ENCODE results near the gene GRM8. TPM values are rescaled to one million over a fixed set of nuclear protein-coding genes. Genes with fewer than 3 reads are reported as not detected.

Gene GRM8
- total and polyA plus RNA-seq, 4 donors = 0.28 to 4.9 (median 2.8) TPM

DNA sequence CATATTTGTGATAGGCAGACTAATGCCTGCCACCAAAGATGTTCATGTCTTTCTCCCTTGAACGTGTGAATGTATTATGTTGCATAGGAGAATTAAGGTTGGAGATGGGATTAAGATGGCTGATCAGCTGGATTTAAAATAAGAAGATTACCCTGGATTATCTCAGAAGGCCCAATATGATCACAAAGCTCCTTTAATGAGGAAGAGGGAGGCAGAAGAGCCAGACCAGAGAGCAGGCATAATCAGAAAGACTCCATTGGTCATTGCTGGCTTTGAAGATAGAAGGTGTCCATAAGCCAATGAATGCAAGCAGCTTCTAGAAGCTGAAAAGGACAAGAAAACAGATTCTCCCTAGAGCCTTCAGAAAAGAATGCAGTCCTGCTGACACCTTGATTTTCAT is 410.3 kb downstream of the GRM8 start:
- WGBS = 96% methylated on average over 1 of the region's 1 CpG
- Histone ChIP-seq H3K4me1 (ENCODE audit: control insufficient read depth in 4 of 4, insufficient read depth in 4 of 4, low read length in 3 of 4) (no peaks in the 10 kb centered on the region), H3K27me3 (ENCODE audit: control insufficient read depth in 4 of 4, insufficient read depth in 4 of 4, low read length in 3 of 4) (no peaks in the 10 kb centered on the region), H3K27ac (ENCODE audit: low read depth in 1 of 2, low read length in 2 of 2) (no peak overlapping the region), H3K36me3 (ENCODE audit: control insufficient read depth in 4 of 4, insufficient read depth in 3 of 4, low read depth in 1 of 4, low read length in 3 of 4) (no peaks in the 10 kb centered on the region), H3K4me3 (ENCODE audit: low read depth in 1 of 3, low read length in 3 of 3) (no peak overlapping the region), H3K9ac (ENCODE audit: low read depth in 1 of 2, low read length in 2 of 2) (no peak overlapping the region), H3K9me3 (ENCODE audit: control insufficient read depth in 4 of 4, low read length in 3 of 4) (no peaks in the 10 kb centered on the region)
- no peak for DNase-seq (ENCODE audit: low spot score)
- TF ChIP-seq RAD21 (IDR thresholded peaks at IDR 0.05) (no peak), HNF4G (IDR thresholded peaks at IDR 0.05) (no peak), TAF1 (conservative IDR thresholded peaks at IDR 0.05) (no peak), RXRA (IDR thresholded peaks at IDR 0.05) (no peak), EGR1 (IDR thresholded peaks at IDR 0.05; ENCODE audit: low read depth in 2 of 2) (no peak), JUND (IDR thresholded peaks at IDR 0.05) (no peak), FOXA1 (IDR thresholded peaks at IDR 0.05) (no peak), YY1 (IDR thresholded peaks at IDR 0.05) (no peak), FOXA2 (IDR thresholded peaks at IDR 0.05) (no peak), NR2F2 (IDR thresholded peaks at IDR 0.05) (no peak), GABPA (IDR thresholded peaks at IDR 0.05 in 1 of 2, conservative IDR thresholded peaks at IDR 0.05 in 1 of 2) (no peak), HNF4A (conservative IDR thresholded peaks at IDR 0.05) (no peak), SP1 (IDR thresholded peaks at IDR 0.05) (no peak)
- TF ChIP-seq, protein P1, sequence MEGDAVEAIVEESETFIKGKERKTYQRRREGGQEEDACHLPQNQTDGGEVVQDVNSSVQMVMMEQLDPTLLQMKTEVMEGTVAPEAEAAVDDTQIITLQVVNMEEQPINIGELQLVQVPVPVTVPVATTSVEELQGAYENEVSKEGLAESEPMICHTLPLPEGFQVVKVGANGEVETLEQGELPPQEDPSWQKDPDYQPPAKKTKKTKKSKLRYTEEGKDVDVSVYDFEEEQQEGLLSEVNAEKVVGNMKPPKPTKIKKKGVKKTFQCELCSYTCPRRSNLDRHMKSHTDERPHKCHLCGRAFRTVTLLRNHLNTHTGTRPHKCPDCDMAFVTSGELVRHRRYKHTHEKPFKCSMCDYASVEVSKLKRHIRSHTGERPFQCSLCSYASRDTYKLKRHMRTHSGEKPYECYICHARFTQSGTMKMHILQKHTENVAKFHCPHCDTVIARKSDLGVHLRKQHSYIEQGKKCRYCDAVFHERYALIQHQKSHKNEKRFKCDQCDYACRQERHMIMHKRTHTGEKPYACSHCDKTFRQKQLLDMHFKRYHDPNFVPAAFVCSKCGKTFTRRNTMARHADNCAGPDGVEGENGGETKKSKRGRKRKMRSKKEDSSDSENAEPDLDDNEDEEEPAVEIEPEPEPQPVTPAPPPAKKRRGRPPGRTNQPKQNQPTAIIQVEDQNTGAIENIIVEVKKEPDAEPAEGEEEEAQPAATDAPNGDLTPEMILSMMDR (IDR thresholded peaks at IDR 0.05; ENCODE audit: low read depth, low read length, missing input control) = no peak
- TF ChIP-seq, protein P2, sequence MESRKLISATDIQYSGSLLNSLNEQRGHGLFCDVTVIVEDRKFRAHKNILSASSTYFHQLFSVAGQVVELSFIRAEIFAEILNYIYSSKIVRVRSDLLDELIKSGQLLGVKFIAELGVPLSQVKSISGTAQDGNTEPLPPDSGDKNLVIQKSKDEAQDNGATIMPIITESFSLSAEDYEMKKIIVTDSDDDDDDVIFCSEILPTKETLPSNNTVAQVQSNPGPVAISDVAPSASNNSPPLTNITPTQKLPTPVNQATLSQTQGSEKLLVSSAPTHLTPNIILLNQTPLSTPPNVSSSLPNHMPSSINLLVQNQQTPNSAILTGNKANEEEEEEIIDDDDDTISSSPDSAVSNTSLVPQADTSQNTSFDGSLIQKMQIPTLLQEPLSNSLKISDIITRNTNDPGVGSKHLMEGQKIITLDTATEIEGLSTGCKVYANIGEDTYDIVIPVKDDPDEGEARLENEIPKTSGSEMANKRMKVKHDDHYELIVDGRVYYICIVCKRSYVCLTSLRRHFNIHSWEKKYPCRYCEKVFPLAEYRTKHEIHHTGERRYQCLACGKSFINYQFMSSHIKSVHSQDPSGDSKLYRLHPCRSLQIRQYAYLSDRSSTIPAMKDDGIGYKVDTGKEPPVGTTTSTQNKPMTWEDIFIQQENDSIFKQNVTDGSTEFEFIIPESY (IDR thresholded peaks at IDR 0.05) = no peak
- TF ChIP-seq, protein P3, sequence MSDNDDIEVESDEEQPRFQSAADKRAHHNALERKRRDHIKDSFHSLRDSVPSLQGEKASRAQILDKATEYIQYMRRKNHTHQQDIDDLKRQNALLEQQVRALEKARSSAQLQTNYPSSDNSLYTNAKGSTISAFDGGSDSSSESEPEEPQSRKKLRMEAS (IDR thresholded peaks at IDR 0.05) = no peak
- TF ChIP-seq, protein P4, sequence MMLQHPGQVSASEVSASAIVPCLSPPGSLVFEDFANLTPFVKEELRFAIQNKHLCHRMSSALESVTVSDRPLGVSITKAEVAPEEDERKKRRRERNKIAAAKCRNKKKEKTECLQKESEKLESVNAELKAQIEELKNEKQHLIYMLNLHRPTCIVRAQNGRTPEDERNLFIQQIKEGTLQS (IDR thresholded peaks at IDR 0.05) = no peak

DNA sequence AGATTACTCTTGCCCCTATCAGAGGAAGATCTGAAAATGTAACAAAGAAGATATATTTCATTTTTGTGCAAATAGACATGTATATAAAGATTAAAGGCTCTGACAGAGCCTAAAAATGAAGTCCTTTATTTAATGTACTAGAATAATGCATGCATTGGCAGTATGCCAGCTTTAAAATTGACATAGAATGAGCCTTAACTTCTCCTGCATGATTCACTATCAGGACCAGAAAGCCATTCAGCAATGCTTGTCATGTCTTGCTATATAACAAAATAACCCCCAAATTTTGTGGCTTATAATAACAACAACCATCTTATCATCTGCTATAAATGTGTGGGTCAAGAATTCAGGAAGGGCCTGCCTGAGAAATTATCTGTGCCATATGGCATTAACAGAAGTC is 411.9 kb downstream of the GRM8 start:
- Histone ChIP-seq H3K27ac (ENCODE audit: low read depth in 1 of 2, low read length in 2 of 2) (no peak overlapping the region), H3K36me3 (ENCODE audit: control insufficient read depth in 4 of 4, insufficient read depth in 3 of 4, low read depth in 1 of 4, low read length in 3 of 4) (no peaks in the 10 kb centered on the region), H3K9me3 (ENCODE audit: control insufficient read depth in 4 of 4, low read length in 3 of 4) (no peaks in the 10 kb centered on the region), H3K4me1 (ENCODE audit: control insufficient read depth in 4 of 4, insufficient read depth in 4 of 4, low read length in 3 of 4) (no peaks in the 10 kb centered on the region), H3K27me3 (ENCODE audit: control insufficient read depth in 4 of 4, insufficient read depth in 4 of 4, low read length in 3 of 4) (no peaks in the 10 kb centered on the region), H3K9ac (ENCODE audit: low read depth in 1 of 2, low read length in 2 of 2) (no peak overlapping the region), H3K4me3 (ENCODE audit: low read depth in 1 of 3, low read length in 3 of 3) (no peak overlapping the region)
- TF ChIP-seq, protein P5, sequence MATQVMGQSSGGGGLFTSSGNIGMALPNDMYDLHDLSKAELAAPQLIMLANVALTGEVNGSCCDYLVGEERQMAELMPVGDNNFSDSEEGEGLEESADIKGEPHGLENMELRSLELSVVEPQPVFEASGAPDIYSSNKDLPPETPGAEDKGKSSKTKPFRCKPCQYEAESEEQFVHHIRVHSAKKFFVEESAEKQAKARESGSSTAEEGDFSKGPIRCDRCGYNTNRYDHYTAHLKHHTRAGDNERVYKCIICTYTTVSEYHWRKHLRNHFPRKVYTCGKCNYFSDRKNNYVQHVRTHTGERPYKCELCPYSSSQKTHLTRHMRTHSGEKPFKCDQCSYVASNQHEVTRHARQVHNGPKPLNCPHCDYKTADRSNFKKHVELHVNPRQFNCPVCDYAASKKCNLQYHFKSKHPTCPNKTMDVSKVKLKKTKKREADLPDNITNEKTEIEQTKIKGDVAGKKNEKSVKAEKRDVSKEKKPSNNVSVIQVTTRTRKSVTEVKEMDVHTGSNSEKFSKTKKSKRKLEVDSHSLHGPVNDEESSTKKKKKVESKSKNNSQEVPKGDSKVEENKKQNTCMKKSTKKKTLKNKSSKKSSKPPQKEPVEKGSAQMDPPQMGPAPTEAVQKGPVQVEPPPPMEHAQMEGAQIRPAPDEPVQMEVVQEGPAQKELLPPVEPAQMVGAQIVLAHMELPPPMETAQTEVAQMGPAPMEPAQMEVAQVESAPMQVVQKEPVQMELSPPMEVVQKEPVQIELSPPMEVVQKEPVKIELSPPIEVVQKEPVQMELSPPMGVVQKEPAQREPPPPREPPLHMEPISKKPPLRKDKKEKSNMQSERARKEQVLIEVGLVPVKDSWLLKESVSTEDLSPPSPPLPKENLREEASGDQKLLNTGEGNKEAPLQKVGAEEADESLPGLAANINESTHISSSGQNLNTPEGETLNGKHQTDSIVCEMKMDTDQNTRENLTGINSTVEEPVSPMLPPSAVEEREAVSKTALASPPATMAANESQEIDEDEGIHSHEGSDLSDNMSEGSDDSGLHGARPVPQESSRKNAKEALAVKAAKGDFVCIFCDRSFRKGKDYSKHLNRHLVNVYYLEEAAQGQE (IDR thresholded peaks at IDR 0.05) = no peak
- TF ChIP-seq YY1 (IDR thresholded peaks at IDR 0.05) (no peak), SP1 (IDR thresholded peaks at IDR 0.05) (no peak), HNF4G (IDR thresholded peaks at IDR 0.05) (no peak), HNF4A (conservative IDR thresholded peaks at IDR 0.05) (no peak), JUND (IDR thresholded peaks at IDR 0.05) (no peak), TAF1 (conservative IDR thresholded peaks at IDR 0.05) (no peak), RAD21 (IDR thresholded peaks at IDR 0.05) (no peak), NR2F2 (IDR thresholded peaks at IDR 0.05) (no peak), RXRA (IDR thresholded peaks at IDR 0.05) (no peak), FOXA1 (IDR thresholded peaks at IDR 0.05) (no peak), EGR1 (IDR thresholded peaks at IDR 0.05; ENCODE audit: low read depth in 2 of 2) (no peak), GABPA (IDR thresholded peaks at IDR 0.05 in 1 of 2, conservative IDR thresholded peaks at IDR 0.05 in 1 of 2) (no peak), FOXA2 (IDR thresholded peaks at IDR 0.05) (no peak)
- TF ChIP-seq, protein P1 (IDR thresholded peaks at IDR 0.05; ENCODE audit: low read depth, low read length, missing input control) = no peak
- TF ChIP-seq, protein P4 (IDR thresholded peaks at IDR 0.05) = no peak
- no peak for DNase-seq (ENCODE audit: low spot score)
